ENCODE measurements around the gene SPSB1.
"Not testable (repeated sequence)": the region's sequence is repeated elsewhere in the genome, so short reads cannot be mapped to it uniquely, and the experiment has no call there.

SPSB1 gene

GRCh38 chr1:9279172-9279840 lies 13.4 kb upstream of the SPSB1 start:
- DNase-seq (ENCODE audit: low spot score): no peak

- no peak for DNase-seq (ENCODE audit: low spot score)
Observed at GRCh38 chr1:9280015-9280860, 12.5 kb upstream of the SPSB1 start.

- no peak for DNase-seq (ENCODE audit: low spot score)
Observed at GRCh38 chr1:9281071-9281827, 11.4 kb upstream of the SPSB1 start.

- DNase-seq (ENCODE audit: low spot score): no peak
Observed at GRCh38 chr1:9281908-9282695, 10.6 kb upstream of the SPSB1 start.

- no peak for DNase-seq (ENCODE audit: low spot score)
Observed at GRCh38 chr1:9282696-9282955, 10.1 kb upstream of the SPSB1 start.

GRCh38 chr1:9284061-9284460 lies 8.6 kb upstream of the SPSB1 start:
- DNase-seq (ENCODE audit: low spot score): no peak

GRCh38 chr1:9286556-9286955 lies 6.1 kb upstream of the SPSB1 start:
- no peak for DNase-seq (ENCODE audit: low spot score)

- no peak for DNase-seq (ENCODE audit: low spot score)
Observed at GRCh38 chr1:9289090-9289534, 3.6 kb upstream of the SPSB1 start.

GRCh38 chr1:9289711-9290485 lies 2.8 kb upstream of the SPSB1 start:
- DNase-seq (ENCODE audit: low spot score): no peak

- DNase-seq (ENCODE audit: low spot score): no peak
Observed at GRCh38 chr1:9291914-9292360, 757 bp upstream of the SPSB1 start.

GRCh38 chr1:9293241-9293532 lies 493 bp downstream of the SPSB1 start:
- no peak for DNase-seq (ENCODE audit: low spot score)

GRCh38 chr1:9293533-9294404 lies 1.1 kb downstream of the SPSB1 start:
- no peak for DNase-seq (ENCODE audit: low spot score)

- DNase-seq (ENCODE audit: low spot score): no peak
Observed at GRCh38 chr1:9294405-9294773, 1.7 kb downstream of the SPSB1 start.

GRCh38 chr1:9294910-9295636 lies 2.4 kb downstream of the SPSB1 start:
- DNase-seq (ENCODE audit: low spot score): no peak

GRCh38 chr1:9295884-9296283 lies 3.2 kb downstream of the SPSB1 start:
- DNase-seq (ENCODE audit: low spot score): no peak

- DNase-seq (ENCODE audit: low spot score): no peak
Observed at GRCh38 chr1:9296850-9297249, 4.2 kb downstream of the SPSB1 start.

- no peak for DNase-seq (ENCODE audit: low spot score)
Observed at GRCh38 chr1:9297831-9298230, 5.1 kb downstream of the SPSB1 start.

GRCh38 chr1:9298282-9298681 lies 5.6 kb downstream of the SPSB1 start:
- DNase-seq (ENCODE audit: low spot score): no peak

GRCh38 chr1:9299571-9300541 lies 7.2 kb downstream of the SPSB1 start:
- not testable (repeated sequence) for DNase-seq (ENCODE audit: low spot score)

Data from putamen (tissue), 1 donor.